Activated CD4-positive, alpha-beta T cell treated with anti-CD3 and anti-CD28 coated beads for 4 hours (primary cell): Measurements from ENCODE around the gene FOXR1.
"Not testable (repeated sequence)": the region's sequence is repeated elsewhere in the genome, so short reads cannot be mapped to it uniquely, and the experiment has no call there.

Experiments
- DNase-seq, 2 donors: peaks; one replicate each; pipeline ENCODE4 v3.0.0-alpha.2; 2020

The FOXR1 gene

DNA sequence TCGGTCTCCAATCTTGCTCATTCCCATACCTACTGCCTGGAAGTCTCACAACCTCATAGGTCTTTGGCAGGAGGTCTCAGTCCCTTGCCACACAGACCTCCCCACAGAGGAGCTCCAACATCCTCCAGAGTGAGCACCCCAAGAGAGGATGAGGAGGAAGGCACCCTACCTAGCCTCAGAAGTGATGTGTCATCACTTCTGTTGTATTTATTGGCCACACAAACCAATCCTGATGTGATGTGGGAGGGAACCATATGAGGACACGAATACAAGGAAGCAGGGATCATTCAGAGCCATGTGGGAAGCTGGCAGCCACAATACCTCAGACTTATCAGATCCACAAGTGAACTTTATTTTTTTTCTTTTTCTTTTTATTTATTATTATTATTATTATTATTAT is 24.5 kb upstream of the FOXR1 start:
- DNase-seq = no peak

GRCh38 chr11:118948000-118948399 is 23.6 kb upstream of the FOXR1 start:
- no peak for DNase-seq

DNA sequence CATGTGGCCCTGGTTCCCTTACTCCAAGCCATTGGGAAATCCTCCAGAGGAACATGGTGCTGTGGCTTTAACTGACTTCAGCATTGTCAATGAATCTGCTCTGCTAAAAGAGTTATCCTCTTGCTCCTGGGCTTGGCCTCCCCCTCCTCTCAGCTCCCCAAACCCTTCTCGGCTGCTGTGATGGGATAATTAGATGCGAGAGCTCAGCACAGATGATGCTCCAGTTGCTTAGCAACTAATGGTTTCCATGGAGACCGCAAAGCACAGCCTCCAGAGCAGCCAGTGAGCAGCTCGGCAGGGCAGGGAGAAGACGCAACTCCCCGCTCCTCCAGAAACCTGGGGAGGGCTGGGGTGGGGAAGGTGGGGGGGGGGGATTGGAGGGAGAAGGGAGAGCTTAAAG is 18.3 kb upstream of the FOXR1 start:
- no peak for DNase-seq

DNA sequence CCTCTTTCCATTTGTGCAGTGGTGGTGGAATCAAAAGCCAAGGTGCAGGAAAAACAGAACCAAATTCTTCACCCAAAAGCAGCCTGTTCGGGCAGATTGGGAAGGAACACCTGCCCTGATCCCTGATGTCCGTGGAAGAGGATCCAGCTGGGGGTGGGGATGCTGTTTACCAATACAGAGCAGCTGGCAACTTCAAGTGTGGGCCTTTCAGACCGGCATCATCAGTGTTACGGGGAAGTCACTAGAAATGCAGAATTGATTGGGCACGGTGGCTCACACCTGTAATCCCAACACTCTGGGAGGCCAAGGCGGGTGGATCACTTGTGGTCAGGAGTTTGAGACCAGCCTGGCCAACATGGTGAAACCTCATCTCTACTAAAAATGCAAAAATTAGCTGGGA is 17.6 kb upstream of the FOXR1 start:
- not testable (repeated sequence) for DNase-seq

GRCh38 chr11:118956094-118956846 is 15.3 kb upstream of the FOXR1 start, which contains the start of gene UPK2:
Gene UPK2, plus strand, starts transcription at chr11:118956298. Its CDS starts 53 bp downstream, at chr11:118956351.
- peak; percentile 87 to 92 for DNase-seq

DNA sequence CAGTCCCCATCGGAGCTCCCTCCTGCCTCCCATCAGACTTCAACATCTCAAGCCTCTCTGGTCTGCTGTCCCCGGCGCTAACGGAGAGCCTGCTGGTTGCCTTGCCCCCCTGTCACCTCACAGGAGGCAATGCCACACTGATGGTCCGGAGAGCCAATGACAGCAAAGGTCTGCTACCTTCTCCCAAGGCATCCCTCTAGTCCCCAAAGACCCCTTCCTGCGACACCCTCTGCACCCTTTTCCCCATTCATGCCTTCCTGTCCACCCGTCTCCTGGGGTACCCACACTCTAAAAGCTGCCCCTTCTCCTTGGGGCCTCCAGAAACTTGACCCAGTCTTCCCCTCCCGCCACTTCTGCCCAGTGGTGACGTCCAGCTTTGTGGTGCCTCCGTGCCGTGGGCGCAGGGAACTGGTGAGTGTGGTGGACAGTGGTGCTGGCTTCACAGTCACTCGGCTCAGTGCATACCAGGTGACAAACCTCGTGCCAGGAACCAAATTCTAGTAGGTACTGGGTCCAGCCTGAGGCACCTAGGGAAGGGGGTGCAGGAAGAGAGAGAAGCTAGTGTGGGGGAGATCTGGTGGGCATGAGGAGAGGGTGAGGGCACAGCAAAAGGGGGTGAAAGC is 14.6 kb upstream of the FOXR1 start:
- DNase-seq = no peak

DNA sequence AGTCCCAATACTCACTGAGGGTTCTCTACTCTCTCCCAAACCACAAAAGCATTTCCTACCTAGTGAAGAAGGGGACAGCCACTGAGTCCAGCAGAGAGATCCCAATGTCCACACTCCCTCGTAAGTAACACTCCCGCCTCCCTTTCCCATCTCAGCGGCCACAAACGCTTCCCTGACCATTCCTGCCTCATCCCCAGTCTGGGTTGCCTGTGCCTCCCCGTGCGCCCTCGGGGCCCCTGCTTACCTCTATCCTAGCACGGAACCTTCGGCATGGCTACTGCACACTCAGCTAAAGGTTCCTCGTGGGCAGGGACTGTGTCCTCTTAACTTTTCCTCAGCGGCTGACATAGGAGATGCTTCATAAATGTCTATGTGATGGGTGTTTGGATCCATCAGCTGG is 14.0 kb upstream of the FOXR1 start:
- DNase-seq = no peak

- DNase-seq = no peak
These were observed 13.6 kb upstream of the FOXR1 start for GRCh38 chr11:118957968-118958367.

DNA sequence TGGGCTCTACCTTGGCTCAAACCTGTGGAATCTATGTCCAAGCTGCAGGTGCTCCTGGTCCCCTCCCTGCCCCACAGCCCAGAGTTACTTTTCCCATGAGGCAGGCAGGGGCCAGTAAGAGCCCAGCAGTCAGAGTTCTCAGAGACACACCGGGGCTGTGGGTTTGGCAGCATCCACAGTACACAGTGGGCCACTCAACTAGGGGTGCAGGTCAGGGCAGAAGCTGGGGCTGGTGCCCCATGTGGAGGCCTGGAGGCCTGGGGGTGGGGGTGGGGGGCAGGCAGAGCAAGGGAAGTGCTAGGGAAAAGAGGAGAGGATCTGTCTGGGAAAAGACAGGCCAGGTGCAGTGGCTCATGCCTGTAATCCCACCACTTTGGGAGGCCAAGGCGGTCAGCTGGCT is 13.0 kb upstream of the FOXR1 start:
- no peak for DNase-seq

GRCh38 chr11:118961189-118961588 is 10.4 kb upstream of the FOXR1 start:
- no peak for DNase-seq

- DNase-seq = no peak
These were observed 10.0 kb upstream of the FOXR1 start for GRCh38 chr11:118961591-118961990.

GRCh38 chr11:118969508-118969907 is 2.1 kb upstream of the FOXR1 start:
- not testable (repeated sequence) for DNase-seq

GRCh38 chr11:118973985-118974384 is 2.4 kb downstream of the FOXR1 start:
- DNase-seq = no peak

- DNase-seq = no peak
These were observed 4.5 kb downstream of the FOXR1 start for GRCh38 chr11:118975771-118976709.

- DNase-seq = no peak
These were observed 7.9 kb downstream of the FOXR1 start for GRCh38 chr11:118979434-118979833.

- DNase-seq = no peak
These were observed 8.8 kb downstream of the FOXR1 start for GRCh38 chr11:118980191-118980881.

DNA sequence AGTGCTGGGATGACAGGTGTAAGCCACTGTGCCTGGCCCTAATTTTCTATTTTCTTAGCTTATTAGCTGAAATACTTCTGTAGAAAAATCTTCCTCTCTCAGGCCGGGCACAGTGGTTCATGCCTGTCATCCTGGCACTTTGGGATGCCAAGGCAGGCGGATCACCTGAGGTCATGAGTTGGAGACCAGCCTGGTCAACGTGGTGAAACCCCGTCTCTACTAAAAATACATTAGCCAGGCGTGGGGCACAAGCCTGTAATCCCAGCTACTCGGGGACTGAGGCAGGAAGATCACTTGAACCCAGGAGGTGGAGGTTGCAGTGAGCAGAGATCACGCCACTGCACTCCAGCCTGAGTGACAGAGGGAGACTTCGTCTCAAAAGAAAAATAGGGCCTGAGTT is 12.8 kb downstream of the FOXR1 start:
- DNase-seq = not testable (repeated sequence)

DNA sequence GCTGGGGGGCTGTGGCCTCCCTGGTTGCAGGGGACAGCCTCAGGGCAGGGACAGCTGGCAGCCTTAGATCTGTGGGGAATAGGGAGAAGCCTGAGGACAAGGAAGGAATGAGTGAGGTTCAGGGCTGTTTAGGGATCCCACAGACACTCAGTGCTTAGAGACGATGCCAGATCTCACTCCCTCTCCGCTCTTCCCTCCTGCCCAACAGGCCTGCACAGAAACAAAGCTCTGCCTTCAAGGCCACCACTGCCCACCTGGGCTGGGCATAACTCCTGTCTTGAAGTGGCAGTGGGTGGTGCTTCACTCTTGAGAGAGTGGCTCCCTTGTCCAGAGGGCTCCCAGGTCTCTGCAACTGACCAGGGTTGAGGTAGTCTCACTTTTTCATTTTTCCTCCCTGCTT is 13.3 kb downstream of the FOXR1 start:
- DNase-seq = no peak

GRCh38 chr11:118988280-118988679 is 16.7 kb downstream of the FOXR1 start:
- DNase-seq = no peak

DNA sequence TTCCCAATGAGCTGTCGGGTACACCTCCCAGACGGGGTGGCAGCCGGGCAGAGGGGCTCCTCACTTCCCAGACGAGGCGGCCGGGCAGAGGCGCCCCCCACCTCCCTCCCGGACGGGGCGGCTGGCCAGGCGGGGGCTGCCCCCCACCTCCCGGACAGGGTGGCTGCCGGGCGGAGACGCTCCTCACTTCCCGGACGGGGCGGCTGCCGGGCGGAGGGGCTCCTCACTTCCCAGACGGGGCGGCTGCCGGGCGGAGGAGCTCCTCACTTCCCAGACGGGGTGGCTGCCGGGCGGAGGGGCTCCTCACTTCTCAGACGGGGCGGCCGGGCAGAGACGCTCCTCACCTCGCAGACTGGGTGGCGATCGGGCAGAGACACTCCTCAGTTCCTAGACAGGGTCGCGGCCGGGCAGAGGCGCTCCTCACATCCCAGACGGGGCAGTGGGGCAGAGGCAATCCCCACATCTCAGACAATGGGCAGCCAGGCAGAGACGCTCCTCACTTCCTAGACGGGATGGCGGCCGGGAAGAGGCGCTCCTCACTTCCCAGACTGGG is 20.0 kb downstream of the FOXR1 start:
- not testable (repeated sequence) for DNase-seq

GRCh38 chr11:118996926-118997626 is 25.5 kb downstream of the FOXR1 start:
- peak; percentile 8 to 37 for DNase-seq
